Measurements from ENCODE around the gene ARID1B.
A peak's percentile ranks its signal among the peaks of the same experiment; 100 is the strongest.

Gene ARID1B

DNA sequence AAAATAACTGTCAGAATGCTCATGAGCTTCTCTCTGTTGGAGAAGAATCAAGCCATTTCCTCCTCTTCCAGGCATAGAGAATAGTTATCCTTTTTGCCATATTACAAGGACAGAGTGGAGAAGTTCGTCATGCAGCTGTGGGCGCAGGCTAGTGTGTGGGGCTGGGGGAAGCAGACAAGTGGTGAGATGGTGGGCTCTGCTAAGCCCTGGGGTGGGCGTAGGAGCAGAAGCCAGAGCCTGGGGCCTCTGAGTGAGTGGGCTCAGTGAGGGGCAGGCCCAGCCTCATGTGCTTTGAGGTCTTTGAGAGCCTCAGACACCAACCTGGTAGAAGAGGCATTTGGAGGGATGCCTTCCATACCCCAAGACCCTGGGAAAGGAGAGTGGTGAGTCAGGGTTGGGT lies 19.4 kb downstream of the ARID1B start:
- H3K4me1 Mint-ChIP-seq = peaks cover 63% of the 10 kb centered on the region
- peak overlapping the region; percentile 92 for H3K27ac Mint-ChIP-seq
- DNase-seq (ENCODE audit: low spot score in 2 of 2) = no peak
- H3K4me3 Mint-ChIP-seq = peak overlapping the region; percentile 67
- no peaks in the 10 kb centered on the region for H3K9me3 Mint-ChIP-seq
- no peak for ATAC-seq
- no peaks in the 10 kb centered on the region for H3K36me3 Mint-ChIP-seq

DNA sequence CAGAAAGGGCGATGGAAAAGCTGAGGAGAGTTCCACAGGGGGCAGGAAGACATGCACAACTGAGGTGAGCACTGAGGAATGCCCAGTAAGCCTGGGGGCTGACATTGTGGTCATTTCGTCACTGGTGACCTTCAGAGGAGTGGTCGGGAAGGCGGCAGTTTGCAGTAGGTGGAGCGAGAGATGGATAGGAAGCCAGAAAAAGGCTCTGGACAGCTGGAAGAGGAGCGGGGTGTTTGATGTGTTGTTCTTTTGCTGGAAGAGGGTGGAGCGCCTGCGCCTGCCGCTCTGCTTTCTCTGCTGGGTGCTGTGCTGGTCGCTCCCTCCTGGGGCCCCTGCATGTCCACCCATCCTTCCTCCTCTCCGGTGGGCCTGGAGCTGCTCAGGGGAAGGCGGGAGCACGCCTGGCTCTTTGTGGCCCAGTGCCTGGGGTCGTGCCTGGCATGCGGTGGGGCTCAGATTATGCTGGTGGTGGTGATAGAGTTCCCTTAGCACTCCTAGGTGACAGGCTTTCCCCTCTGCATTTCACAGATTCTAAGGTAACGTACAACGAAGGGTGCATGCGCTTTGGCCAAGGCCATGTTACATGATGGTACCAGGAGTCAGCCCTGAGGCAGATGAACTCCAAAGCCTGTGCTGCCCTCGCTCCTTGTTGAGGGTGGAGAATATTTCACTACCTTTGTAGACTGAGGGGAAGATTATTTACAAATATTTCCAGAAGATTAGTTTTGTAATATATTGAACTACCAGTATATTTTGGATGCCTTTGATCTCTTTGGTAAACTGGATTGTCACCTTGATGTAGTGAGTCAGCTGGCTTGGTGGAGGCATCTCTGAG lies 20.9 kb downstream of the ARID1B start:
- H3K4me3 Mint-ChIP-seq = no peak overlapping the region
- no peaks in the 10 kb centered on the region for H3K9me3 Mint-ChIP-seq
- H3K36me3 Mint-ChIP-seq = no peaks in the 10 kb centered on the region

DNA sequence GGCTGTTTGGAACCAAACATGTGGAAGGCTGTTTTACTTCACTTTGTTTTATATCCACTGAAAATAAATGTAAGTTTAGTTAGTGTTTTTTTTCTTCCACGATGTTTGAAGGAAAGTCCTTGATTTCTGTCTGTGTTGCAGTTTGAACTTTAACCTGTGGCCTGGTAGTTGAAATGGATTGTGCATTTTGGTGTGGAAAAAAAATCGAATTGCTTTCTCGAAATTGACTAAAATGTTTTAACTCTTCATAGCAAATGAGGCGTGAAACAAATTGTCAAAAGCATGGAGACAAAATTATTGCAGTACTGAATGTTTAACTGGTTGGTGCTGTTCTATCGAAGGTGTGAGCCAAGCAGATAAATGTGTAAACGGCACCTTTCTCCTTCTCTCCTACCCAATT lies 24.5 kb downstream of the ARID1B start:
- no peaks in the 10 kb centered on the region for H3K36me3 Mint-ChIP-seq
- H3K27ac Mint-ChIP-seq = no peak overlapping the region
- H3K9me3 Mint-ChIP-seq = peaks cover 4% of the 10 kb centered on the region
- no peak overlapping the region for H3K4me3 Mint-ChIP-seq
- ATAC-seq (no peak), DNase-seq (ENCODE audit: low spot score in 2 of 2) (no peak)
- H3K4me1 Mint-ChIP-seq = peaks cover 50% of the 10 kb centered on the region

More for the DNA sequence above, 20.9 kb downstream of the ARID1B start:
- DNase-seq (ENCODE audit: low spot score in 2 of 2) = no peak
- peak overlapping the region; percentile 92 for H3K27ac Mint-ChIP-seq
- peaks cover 56% of the 10 kb centered on the region for H3K4me1 Mint-ChIP-seq
- no peak for ATAC-seq

DNA sequence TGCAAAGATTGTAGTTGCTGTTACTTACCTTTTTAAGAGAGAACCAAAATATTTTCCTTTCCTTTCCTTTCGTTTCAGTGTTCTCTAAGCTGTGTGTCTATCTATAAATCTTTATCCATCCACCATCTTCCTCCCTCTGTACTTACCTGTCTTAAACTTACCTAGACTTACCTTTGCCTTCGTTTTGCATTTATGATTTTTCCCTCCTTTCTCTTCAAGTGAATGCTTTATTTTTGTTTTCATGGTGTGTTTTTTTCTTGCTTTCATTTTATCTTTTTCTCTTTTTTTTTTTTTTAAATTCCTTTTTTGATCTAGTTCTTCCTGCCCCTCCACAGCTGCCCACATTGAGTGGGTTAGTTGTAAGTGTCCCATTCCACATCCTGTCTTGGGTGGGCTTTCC lies 26.2 kb downstream of the ARID1B start:
- Mint-ChIP-seq H3K4me3 (no peak overlapping the region), H3K36me3 (no peaks in the 10 kb centered on the region), H3K4me1 (peaks cover 49% of the 10 kb centered on the region), H3K27ac (peak overlapping the region; percentile 22), H3K9me3 (peaks cover 4% of the 10 kb centered on the region)
- ATAC-seq (no peak), DNase-seq (ENCODE audit: low spot score in 2 of 2) (no peak)

DNA sequence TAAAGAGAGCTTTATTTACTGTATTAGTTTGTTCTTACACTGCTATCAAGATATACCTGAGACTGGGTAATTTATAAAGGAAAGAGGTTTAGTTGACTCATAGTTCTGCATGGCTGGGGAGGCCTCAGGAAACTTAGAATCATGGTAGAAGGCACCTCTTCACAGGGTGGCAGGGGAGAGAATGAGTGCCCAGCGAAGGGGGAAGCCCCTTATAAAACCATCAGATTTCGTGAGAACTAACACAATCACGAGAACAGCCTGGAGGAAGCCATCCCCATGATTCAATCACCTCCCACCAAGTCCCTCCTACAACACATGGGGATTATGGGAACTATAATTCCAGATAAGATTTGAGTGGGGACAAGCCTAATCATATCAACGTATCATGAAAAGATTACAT lies 27.2 kb downstream of the ARID1B start:
- Mint-ChIP-seq H3K4me1 (peaks cover 52% of the 10 kb centered on the region), H3K9me3 (peaks cover 4% of the 10 kb centered on the region), H3K27ac (peak overlapping the region; percentile 61), H3K4me3 (no peak overlapping the region), H3K36me3 (no peaks in the 10 kb centered on the region)
- peak in 1 of 2 donors; percentile 36 for DNase-seq (ENCODE audit: low spot score in 2 of 2)
- peak; percentile 45 for ATAC-seq

DNA sequence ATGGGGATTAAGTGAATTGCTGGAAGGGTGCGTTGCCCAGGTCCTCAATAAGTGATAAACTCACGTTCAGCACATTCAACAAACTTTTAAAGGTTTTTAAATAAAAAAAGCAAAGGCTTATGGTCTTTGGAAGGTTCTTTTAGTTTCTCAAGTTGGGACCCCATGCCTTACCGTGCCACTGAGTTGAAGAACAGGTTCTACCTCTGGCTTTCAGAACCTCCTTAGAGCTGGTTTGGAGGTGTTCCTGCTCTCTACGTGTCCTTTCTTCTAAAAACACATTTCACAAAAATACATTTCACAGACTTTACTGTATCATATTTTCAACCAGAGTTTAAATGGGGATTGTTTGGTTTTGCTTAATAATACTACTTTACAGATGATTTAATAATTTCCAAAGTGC lies 29.0 kb downstream of the ARID1B start:
- Mint-ChIP-seq H3K36me3 (no peaks in the 10 kb centered on the region), H3K4me1 (peaks cover 70% of the 10 kb centered on the region), H3K9me3 (peaks cover 7% of the 10 kb centered on the region), H3K4me3 (no peak overlapping the region), H3K27ac (no peak overlapping the region)
- DNase-seq (ENCODE audit: low spot score in 2 of 2) = no peak
- no peak for ATAC-seq

DNA sequence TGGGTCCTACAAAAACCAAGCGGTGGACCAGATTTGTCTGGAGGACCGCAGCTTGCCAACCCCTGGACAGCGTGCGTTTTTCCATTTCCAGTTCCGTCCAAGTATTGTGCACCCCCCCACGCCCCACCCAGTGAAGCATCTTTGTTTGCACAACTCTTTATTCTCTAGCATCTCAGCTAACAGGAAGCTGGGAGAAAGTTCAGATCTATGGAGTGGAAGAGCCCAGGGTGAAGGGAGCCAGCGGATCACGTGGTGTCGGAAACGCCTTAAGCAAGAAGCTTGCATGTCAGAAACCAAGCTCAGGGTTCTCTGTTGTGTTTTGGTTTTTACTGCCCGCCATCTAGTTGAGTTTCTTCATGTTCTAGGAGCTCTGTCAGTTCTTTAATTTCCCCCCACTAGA lies 29.9 kb downstream of the ARID1B start:
- no peak overlapping the region for H3K4me3 Mint-ChIP-seq
- peaks cover 79% of the 10 kb centered on the region for H3K4me1 Mint-ChIP-seq
- peaks cover 7% of the 10 kb centered on the region for H3K9me3 Mint-ChIP-seq
- DNase-seq (ENCODE audit: low spot score in 2 of 2) (no peak), ATAC-seq (no peak)
- no peaks in the 10 kb centered on the region for H3K36me3 Mint-ChIP-seq
- no peak overlapping the region for H3K27ac Mint-ChIP-seq

DNA sequence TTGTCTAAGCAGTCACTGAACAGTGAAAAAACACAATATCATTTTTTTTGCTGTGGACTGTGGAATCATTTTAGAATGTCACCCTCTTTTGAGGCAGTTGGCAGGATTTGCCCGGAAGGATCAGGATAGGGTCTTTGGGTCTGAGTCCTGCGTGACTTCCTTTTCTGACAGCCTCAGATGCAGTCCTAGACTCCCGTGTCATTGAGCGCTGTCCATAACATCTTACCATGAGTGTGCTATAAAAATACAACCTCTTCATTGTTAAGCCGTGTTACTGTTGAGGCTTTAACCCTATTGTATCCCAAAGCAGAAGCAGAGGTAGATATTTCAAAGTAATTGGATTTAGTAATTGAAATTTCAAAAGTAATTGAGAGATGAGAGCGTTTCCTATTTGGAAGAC lies 30.6 kb downstream of the ARID1B start:
- Mint-ChIP-seq H3K4me3 (peak overlapping the region; percentile 17), H3K9me3 (peaks cover 7% of the 10 kb centered on the region)

DNA sequence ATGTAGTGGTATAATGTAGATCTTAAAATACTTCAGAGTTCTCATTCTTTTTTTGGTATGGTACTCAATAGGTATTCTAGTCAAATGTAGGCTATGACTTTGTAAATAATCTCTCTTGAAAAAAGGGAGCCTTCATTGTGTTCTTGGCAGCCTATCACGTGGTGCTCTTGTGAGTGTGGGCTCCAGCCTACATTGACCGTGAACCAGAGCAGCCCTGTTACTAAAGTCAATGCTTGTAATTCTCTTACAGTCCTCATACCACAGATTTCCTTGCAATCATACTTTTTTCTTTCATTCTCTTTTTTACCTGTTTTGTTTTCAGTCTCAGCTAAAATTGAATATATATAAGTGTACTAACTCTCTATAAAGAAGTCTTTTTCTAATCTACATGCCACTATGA lies 31.1 kb downstream of the ARID1B start:
- peak overlapping the region; percentile 17 for H3K4me3 Mint-ChIP-seq

More for the DNA sequence above, 30.6 kb downstream of the ARID1B start:
- Mint-ChIP-seq H3K27ac (no peak overlapping the region), H3K36me3 (no peaks in the 10 kb centered on the region), H3K4me1 (peaks cover 82% of the 10 kb centered on the region)
- ATAC-seq (no peak), DNase-seq (ENCODE audit: low spot score in 2 of 2) (no peak)

DNA sequence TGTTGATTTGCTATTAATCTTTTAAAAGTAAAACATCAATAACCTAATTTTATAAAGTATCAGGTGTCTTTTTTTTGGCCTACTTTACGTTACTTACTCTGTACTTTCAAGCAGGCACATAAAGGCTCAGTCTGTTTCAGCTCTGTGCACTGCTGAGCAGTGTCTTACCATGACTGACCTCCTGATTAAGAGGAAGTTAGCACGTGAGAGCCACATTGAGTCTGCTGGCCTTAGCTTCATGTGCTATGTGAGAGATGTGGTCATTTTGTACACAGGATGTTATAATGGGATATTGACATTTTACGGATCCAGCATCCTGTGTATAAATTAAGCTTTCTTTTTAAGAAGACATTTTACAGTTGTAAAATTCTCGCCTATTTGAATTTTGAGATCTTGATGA lies 31.9 kb downstream of the ARID1B start:
- no peak for DNase-seq (ENCODE audit: low spot score in 2 of 2)
- ATAC-seq = peak; percentile 61
- H3K27ac Mint-ChIP-seq = peak overlapping the region; percentile 51
- H3K36me3 Mint-ChIP-seq = no peaks in the 10 kb centered on the region
- H3K4me1 Mint-ChIP-seq = peaks cover 72% of the 10 kb centered on the region
- no peak overlapping the region for H3K4me3 Mint-ChIP-seq
- peaks cover 6% of the 10 kb centered on the region for H3K9me3 Mint-ChIP-seq

More for the DNA sequence above, 31.1 kb downstream of the ARID1B start:
- Mint-ChIP-seq H3K36me3 (no peaks in the 10 kb centered on the region), H3K4me1 (peaks cover 77% of the 10 kb centered on the region), H3K27ac (no peak overlapping the region), H3K9me3 (peaks cover 7% of the 10 kb centered on the region)
- ATAC-seq (no peak), DNase-seq (ENCODE audit: low spot score in 2 of 2) (no peak)

DNA sequence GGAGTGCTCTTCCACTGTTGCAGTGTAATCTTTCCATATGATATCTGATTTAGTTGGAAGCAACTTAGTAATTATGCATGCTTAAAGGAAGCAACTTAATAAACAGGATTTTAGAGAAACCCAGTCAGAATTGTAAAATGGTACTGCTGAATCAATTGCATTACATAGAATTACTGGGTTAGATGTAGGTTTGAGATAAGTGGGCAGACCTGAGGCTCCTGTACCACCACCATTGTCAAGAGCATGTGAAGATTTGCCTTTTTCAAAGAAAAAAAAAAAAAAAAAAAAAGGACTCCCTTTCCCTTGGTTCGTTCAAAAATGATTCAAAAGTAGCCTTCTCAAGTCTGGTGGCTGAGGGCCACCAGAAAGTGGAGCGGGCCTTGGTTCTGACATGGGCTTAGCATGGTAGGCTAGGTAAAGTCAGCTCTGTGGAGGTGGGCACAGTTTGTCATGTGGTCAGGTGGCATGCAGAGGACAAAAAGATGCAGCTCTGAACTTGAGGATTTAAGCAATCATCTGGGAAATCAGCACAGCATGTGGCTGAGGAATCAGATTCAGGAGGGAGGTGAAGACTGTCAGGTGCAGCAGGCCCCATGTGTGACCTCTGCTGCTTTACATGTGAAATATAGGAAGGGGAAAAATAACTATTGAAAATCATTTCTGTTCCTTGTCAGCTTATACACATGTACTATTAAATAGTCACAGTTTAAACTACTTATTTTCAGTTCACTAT lies 32.4 kb downstream of the ARID1B start:
- H3K4me3 Mint-ChIP-seq = no peak overlapping the region

DNA sequence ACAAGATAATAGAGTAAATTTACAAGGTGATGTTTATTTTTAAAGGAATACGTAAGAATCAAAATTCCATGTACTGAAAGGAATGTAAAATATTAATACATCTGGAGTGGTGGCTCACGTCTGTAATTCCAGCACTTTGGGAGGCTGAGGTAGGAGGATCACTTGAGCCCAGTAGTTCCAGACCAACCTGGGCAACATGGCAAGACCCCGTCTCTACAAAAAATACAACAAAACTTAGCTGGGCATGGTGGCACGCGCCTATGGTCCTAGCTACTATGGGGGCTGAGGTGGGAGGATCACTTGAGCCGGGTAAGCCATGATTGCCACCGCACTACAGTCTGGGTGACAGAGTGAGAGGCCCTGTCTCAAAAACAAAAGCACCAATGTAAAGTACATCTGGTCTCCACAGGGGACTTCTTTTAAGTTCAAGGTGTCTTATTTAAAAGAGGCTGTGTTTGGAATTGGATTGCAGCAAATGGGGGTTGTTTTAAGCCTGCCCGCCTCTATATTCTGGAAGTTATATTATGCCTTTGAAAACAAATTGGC lies 36.9 kb downstream of the ARID1B start:
- H3K9me3 Mint-ChIP-seq = peaks cover 2% of the 10 kb centered on the region
- peaks cover 68% of the 10 kb centered on the region for H3K4me1 Mint-ChIP-seq
- DNase-seq (ENCODE audit: low spot score in 2 of 2) (peak in 1 of 2 donors; percentile 32), ATAC-seq (no peak)
- no peaks in the 10 kb centered on the region for H3K36me3 Mint-ChIP-seq
- no peak overlapping the region for H3K4me3 Mint-ChIP-seq
- H3K27ac Mint-ChIP-seq = no peak overlapping the region

More for the DNA sequence above, 32.4 kb downstream of the ARID1B start:
- Mint-ChIP-seq H3K4me1 (peaks cover 72% of the 10 kb centered on the region), H3K36me3 (no peaks in the 10 kb centered on the region), H3K9me3 (peaks cover 2% of the 10 kb centered on the region), H3K27ac (peak overlapping the region; percentile 51)
- ATAC-seq (no peak), DNase-seq (ENCODE audit: low spot score in 2 of 2) (peak in 1 of 2 donors; percentile 29)

DNA sequence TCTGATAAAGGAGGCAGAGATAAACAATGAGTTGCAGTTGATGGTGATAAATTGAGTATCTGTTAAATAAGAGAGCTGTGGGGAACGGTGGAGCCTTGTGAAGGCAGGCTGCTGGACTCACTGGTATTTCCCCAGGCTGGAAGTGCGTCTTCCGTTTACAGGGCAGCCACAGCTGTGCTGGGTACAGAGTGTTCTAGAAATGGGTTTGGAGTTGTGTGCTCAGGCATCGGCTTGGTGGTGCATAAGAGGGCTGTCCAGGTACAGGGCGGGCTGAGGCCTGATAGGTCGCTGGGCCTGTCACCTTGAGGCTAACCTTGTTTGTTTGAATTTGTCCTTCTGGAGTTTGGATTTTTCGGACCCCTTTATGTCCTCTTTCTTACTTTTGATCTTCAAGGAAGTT lies 39.3 kb downstream of the ARID1B start:
- H3K36me3 Mint-ChIP-seq = no peaks in the 10 kb centered on the region
- peak in 1 of 2 donors; percentile 23 for DNase-seq (ENCODE audit: low spot score in 2 of 2)
- H3K27ac Mint-ChIP-seq = no peak overlapping the region
- no peaks in the 10 kb centered on the region for H3K9me3 Mint-ChIP-seq
- no peak overlapping the region for H3K4me3 Mint-ChIP-seq
- peaks cover 64% of the 10 kb centered on the region for H3K4me1 Mint-ChIP-seq
- ATAC-seq = no peak

DNA sequence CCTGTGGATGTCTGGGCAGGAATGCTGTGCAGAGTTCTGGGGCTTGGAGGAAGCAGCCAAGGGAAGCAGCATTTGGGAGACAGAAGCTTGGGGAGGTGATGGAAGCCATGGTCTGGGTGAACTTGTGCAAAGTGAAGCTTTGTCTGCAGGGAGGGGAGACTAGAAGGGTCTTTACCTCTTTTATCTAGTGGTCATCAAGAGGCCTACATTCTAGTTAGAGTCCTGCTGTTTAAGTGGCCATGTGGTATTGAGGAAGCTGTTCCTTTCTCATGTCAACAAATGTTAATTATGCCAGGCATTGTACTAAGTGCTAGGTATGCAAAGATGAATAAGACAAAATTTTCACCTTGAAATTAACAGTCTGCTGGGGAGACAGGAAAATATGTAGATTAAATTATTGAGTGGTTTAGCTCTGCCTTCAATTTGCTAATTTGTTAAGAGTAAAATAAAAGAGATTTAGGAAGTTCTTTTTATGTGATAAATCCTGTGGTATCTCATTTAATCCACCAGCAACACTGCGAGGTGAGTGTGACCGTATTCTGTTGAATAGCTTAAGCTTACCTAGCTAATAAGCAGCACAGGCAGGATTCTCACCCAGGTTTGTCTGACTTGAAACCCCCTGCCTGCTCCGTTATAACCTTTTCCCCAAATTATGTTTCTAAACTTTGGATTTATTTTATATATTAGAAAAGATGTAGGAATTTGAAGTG lies 43.1 kb downstream of the ARID1B start:
- Mint-ChIP-seq H3K36me3 (no peaks in the 10 kb centered on the region), H3K4me3 (no peak overlapping the region), H3K27ac (peak overlapping the region; percentile 66), H3K9me3 (no peaks in the 10 kb centered on the region), H3K4me1 (peaks cover 75% of the 10 kb centered on the region)
- ATAC-seq = no peak
- peak in 1 of 2 donors; percentile 32 for DNase-seq (ENCODE audit: low spot score in 2 of 2)

DNA sequence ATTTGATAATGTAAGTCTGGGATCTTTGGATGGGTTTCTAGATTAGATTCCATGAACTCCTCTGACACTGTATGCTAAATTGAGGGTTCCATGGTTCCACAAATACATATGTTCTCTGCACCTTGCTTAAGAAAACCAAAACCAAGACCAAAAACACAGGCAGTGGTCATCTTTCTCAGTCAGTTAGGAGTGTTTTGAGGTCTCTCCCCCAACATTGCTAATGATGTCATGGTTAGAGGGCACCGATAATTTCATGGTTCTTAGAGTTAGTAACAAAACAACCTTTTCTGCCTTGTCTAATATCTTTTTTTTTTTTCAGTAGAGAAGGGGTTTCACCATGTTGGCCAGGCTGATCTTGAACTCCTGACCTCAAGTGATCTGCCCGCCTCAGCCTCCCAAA lies 44.5 kb downstream of the ARID1B start:
- no peak overlapping the region for H3K27ac Mint-ChIP-seq
- no peaks in the 10 kb centered on the region for H3K36me3 Mint-ChIP-seq
- no peaks in the 10 kb centered on the region for H3K9me3 Mint-ChIP-seq
- ATAC-seq (peak; percentile 71), DNase-seq (ENCODE audit: low spot score in 2 of 2) (peak in 1 of 2 donors; percentile 36)
- H3K4me1 Mint-ChIP-seq = peaks cover 72% of the 10 kb centered on the region
- H3K4me3 Mint-ChIP-seq = no peak overlapping the region

All from stimulated activated effector memory CD8-positive, alpha-beta T cell treated with anti-CD3 and anti-CD28 coated beads, Interleukin-12 subunit alpha, Interleukin-12 subunit beta, amount 100 ng/mL, for 72 hours (primary cell).